Caco-2 (cell line): ENCODE results near the gene FBXL16. TPM values are rescaled to one million over a fixed set of nuclear protein-coding genes. Genes with fewer than 3 reads are reported as not detected.

Experiments used
- BruUV-seq: library from RNA; stranded (reverse); fragments of 400-500 nt; replicated peaks from 2 replicates; lab custom pipeline; 2021; lab: Mats Ljungman, UMichigan
- CTCF ChIA-PET: fragments of 300-600 bp; sonication (Branson Sonifier 250); formaldehyde crosslinking; loops from one replicate; lab custom pipeline; 2022; ENCODE audit warnings: antibody characterized with exemption; lab: Charles Lee
- POLR2A ChIA-PET: fragments of 300-600 bp; sonication (Branson Sonifier 250); formaldehyde crosslinking; loops from one replicate; lab custom pipeline; 2022; ENCODE audit warnings: antibody characterized with exemption; lab: Charles Lee
- DNase-seq, 2 experiments: peaks; one replicate each; pipeline versions ENCODE4 v3.0.0 to v3.0.0-alpha.2; 2020 to 2022
- H3K27me3 ChIP-seq: replicated peaks from 2 replicates; pipeline ENCODE4 v1.6.0; 2011; ENCODE audit warnings: low read length; ENCODE audit not compliant: control insufficient read depth, insufficient read depth
- H3K36me3 ChIP-seq: 2 replicates; pipeline ENCODE4 v1.5.1; 2011; ENCODE audit warnings: low read length; ENCODE audit not compliant: control insufficient read depth, insufficient read depth
- H3K4me1 ChIP-seq: fragments of 250-450 bp; sonication (Bioruptor Pico); 2 replicates; pipeline ENCODE4 v1.5.1; 2020; ENCODE audit warnings: mild to moderate bottlenecking
- H3K4me3 ChIP-seq: 2 replicates; pipeline ENCODE4 v1.5.1; 2011; ENCODE audit warnings: low read depth, mild to moderate bottlenecking, control low read depth, low read length
- H3K9me3 ChIP-seq: fragments of 250-450 bp; sonication (Bioruptor Pico); 2 replicates; pipeline ENCODE4 v1.5.1; 2020; ENCODE audit warnings: mild to moderate bottlenecking, moderate library complexity
- H3K27ac Mint-ChIP-seq: one replicate; pipeline ENCODE4 v1.8.0; 2022; ENCODE audit warnings: mixed read lengths; ENCODE audit not compliant: unreplicated experiment
- H3K27me3 Mint-ChIP-seq: one replicate; pipeline ENCODE4 v1.8.0; 2022; ENCODE audit warnings: mixed read lengths; ENCODE audit not compliant: insufficient read depth, unreplicated experiment
- H3K36me3 Mint-ChIP-seq: one replicate; pipeline ENCODE4 v1.8.0; 2022; ENCODE audit warnings: mild to moderate bottlenecking, mixed read lengths; ENCODE audit not compliant: insufficient read depth, unreplicated experiment
- H3K4me1 Mint-ChIP-seq: one replicate; pipeline ENCODE4 v1.8.0; 2022; ENCODE audit warnings: low read depth, mixed read lengths; ENCODE audit not compliant: unreplicated experiment
- H3K4me3 Mint-ChIP-seq: one replicate; pipeline ENCODE4 v1.8.0; 2022; ENCODE audit warnings: mild to moderate bottlenecking, moderate library complexity, mixed read lengths; ENCODE audit not compliant: unreplicated experiment
- H3K9me3 Mint-ChIP-seq: one replicate; pipeline ENCODE4 v1.8.0; 2022; ENCODE audit warnings: mixed read lengths; ENCODE audit not compliant: unreplicated experiment
- intact Hi-C: fragments of 100-400 bp; cut with micrococcal nuclease; formaldehyde crosslinking; loops from one replicate; pipeline ENCODE4 v1.10.0; 2022; ENCODE audit not compliant: unreplicated experiment
- total RNA-seq: library from RNA; stranded (reverse); gene quantifications from 2 replicates; pipeline ENCODE4 v1.2.3, GENCODE V29; 2022
- TF ChIP-seq, protein P1 (sequence below), 2 experiments: fragments of 200-600 bp in 1 of 2; IDR thresholded peaks; 1 replicate in 1 of 2; 2 replicates in 1 of 2; pipeline versions ENCODE4 v1.5.1 to v1.8.0; 2011 to 2022; ENCODE audit warnings: antibody characterized with exemption in 1 of 2, control low read depth in 1 of 2, inconsistent platforms in 1 of 2, low read depth in 1 of 2, low read length in 1 of 2, mild to moderate bottlenecking in 1 of 2, moderate library complexity in 1 of 2; ENCODE audit not compliant: insufficient read depth in 1 of 2, severe bottlenecking in 1 of 2, unreplicated experiment in 1 of 2

The FBXL16 gene
- total RNA-seq, 1 experiment from 2014 or later = 10.5 TPM

GRCh38 chr16:717450-718245, 12.0 kb upstream of the FBXL16 start:
- H3K4me1 ChIP-seq = peaks cover 37% of the 10 kb centered on the region
- ChIA-PET CTCF (no interaction called here), POLR2A (no interaction called here)
- H3K36me3 ChIP-seq = no peaks in the 10 kb centered on the region
- no peak overlapping the region for H3K4me3 Mint-ChIP-seq
- peaks cover 3% of the 10 kb centered on the region for H3K4me1 Mint-ChIP-seq
- TF ChIP-seq, protein P1, sequence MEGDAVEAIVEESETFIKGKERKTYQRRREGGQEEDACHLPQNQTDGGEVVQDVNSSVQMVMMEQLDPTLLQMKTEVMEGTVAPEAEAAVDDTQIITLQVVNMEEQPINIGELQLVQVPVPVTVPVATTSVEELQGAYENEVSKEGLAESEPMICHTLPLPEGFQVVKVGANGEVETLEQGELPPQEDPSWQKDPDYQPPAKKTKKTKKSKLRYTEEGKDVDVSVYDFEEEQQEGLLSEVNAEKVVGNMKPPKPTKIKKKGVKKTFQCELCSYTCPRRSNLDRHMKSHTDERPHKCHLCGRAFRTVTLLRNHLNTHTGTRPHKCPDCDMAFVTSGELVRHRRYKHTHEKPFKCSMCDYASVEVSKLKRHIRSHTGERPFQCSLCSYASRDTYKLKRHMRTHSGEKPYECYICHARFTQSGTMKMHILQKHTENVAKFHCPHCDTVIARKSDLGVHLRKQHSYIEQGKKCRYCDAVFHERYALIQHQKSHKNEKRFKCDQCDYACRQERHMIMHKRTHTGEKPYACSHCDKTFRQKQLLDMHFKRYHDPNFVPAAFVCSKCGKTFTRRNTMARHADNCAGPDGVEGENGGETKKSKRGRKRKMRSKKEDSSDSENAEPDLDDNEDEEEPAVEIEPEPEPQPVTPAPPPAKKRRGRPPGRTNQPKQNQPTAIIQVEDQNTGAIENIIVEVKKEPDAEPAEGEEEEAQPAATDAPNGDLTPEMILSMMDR (IDR thresholded peaks at IDR 0.05; ENCODE audit: insufficient read depth in 1 of 2, low read depth in 1 of 2, low read length in 1 of 2, severe bottlenecking in 1 of 2, unreplicated experiment in 1 of 2) = no peak
- H3K36me3 Mint-ChIP-seq = peaks cover 14% of the 10 kb centered on the region
- H3K27ac Mint-ChIP-seq = no peak overlapping the region
- no peaks in the 10 kb centered on the region for H3K27me3 ChIP-seq
- H3K4me3 ChIP-seq = no peak overlapping the region
- no peak for DNase-seq
- H3K9me3 ChIP-seq = no peaks in the 10 kb centered on the region
- intact Hi-C loops = loop anchor here (10.0 kb wide), 1 partner anchor 67 kb away; the partner anchor contains the start of genes CHTF18 and RPUSD1
- no peaks in the 10 kb centered on the region for H3K9me3 Mint-ChIP-seq
- no peaks in the 10 kb centered on the region for H3K27me3 Mint-ChIP-seq
- no TSS peak for BruUV-seq

GRCh38 chr16:716768-717325, 11.2 kb upstream of the FBXL16 start:
- intact Hi-C loops = loop anchor here (10.0 kb wide), 1 partner anchor 68 kb away; the partner anchor contains the start of genes CHTF18 and RPUSD1
- Mint-ChIP-seq H3K27ac (no peak overlapping the region), H3K27me3 (no peaks in the 10 kb centered on the region), H3K36me3 (peaks cover 17% of the 10 kb centered on the region), H3K9me3 (no peaks in the 10 kb centered on the region), H3K4me3 (peak overlapping the region; percentile 66), H3K4me1 (peaks cover 7% of the 10 kb centered on the region)
- Histone ChIP-seq H3K4me3 (no peak overlapping the region), H3K9me3 (no peaks in the 10 kb centered on the region), H3K4me1 (peaks cover 34% of the 10 kb centered on the region), H3K27me3 (no peaks in the 10 kb centered on the region), H3K36me3 (no peaks in the 10 kb centered on the region)
- TF ChIP-seq, protein P1 (IDR thresholded peaks at IDR 0.05; ENCODE audit: insufficient read depth in 1 of 2, low read depth in 1 of 2, low read length in 1 of 2, severe bottlenecking in 1 of 2, unreplicated experiment in 1 of 2) = no peak
- ChIA-PET POLR2A (interaction anchor here (1.1 kb wide), 1 partner anchor 11 kb away, joined by 4 read pairs; no protein-coding TSS in a partner anchor), CTCF (no interaction called here)
- BruUV-seq = no TSS peak
- DNase-seq = no peak

DNA sequence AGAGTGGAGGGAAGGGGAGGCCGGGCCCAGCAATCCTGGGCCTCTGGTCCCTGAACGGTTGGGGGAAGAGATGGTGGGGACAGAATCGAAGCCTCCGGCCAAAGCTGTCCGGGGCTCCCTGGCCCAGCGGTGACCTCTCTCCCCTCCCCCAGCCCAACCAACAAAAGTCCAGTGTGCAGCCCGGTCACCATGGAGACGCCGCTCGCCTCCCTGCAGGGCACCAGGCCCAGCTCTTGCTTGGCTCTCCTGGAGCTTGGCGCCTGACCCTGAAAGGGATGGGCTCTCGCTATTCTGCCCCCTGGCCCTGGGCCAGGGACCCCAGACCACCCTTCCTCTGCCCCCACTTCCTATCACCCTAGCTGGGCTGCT, 10.6 kb upstream of the FBXL16 start:
- Mint-ChIP-seq H3K27me3 (no peaks in the 10 kb centered on the region), H3K4me3 (peak overlapping the region; percentile 66), H3K4me1 (peaks cover 7% of the 10 kb centered on the region), H3K9me3 (no peaks in the 10 kb centered on the region), H3K27ac (no peak overlapping the region), H3K36me3 (peaks cover 17% of the 10 kb centered on the region)
- H3K4me1 ChIP-seq = peaks cover 30% of the 10 kb centered on the region
- BruUV-seq = no TSS peak
- TF ChIP-seq, protein P1 (IDR thresholded peaks at IDR 0.05; ENCODE audit: insufficient read depth in 1 of 2, low read depth in 1 of 2, low read length in 1 of 2, severe bottlenecking in 1 of 2, unreplicated experiment in 1 of 2) = no peak
- intact Hi-C loops = loop anchor here (10.0 kb wide), 1 partner anchor 69 kb away; the partner anchor contains the start of genes CHTF18 and RPUSD1
- DNase-seq = no peak
- H3K4me3 ChIP-seq = peak overlapping the region; percentile 29
- no peaks in the 10 kb centered on the region for H3K36me3 ChIP-seq
- H3K9me3 ChIP-seq = no peaks in the 10 kb centered on the region
- POLR2A ChIA-PET = interaction anchor here (1.1 kb wide), 1 partner anchor 12 kb away, joined by 4 read pairs; no protein-coding TSS in a partner anchor
- H3K27me3 ChIP-seq = no peaks in the 10 kb centered on the region
- CTCF ChIA-PET = interaction anchor here (0.6 to 1.7 kb wide), 5 partner anchors 9 to 72 kb away, joined by 3 to 10 read pairs (median 5); partner anchors contain the start of genes CHTF18, CIAO3 and WDR24
